IMR-90 (cell line): Measurements from ENCODE around the gene PDCD1. TPM values are rescaled to one million over a fixed set of nuclear protein-coding genes. Genes with fewer than 3 reads are reported as not detected.

Experiments
- ATAC-seq: fragments of 200-7000 bp; cut with Tn5 transposase; 2 replicates; pipeline ENCODE4 v1.9.1; 2020; ENCODE audit warnings: low read depth, mild to moderate bottlenecking, moderate library complexity
- BruUV-seq: library from RNA; stranded (reverse); fragments of 400-500 nt; replicated peaks from 2 replicates; lab custom pipeline; 2021; lab: Mats Ljungman, UMichigan
- CTCF ChIA-PET: fragments of 300-600 bp; formaldehyde crosslinking; extraction: SDS; loops from one replicate; lab custom pipeline; 2021; ENCODE audit warnings: antibody characterized with exemption; lab: Yijun Ruan, JAX
- POLR2A ChIA-PET: fragments of 300-600 bp; sonication (Branson Sonifier 250); formaldehyde crosslinking; loops from one replicate; lab custom pipeline; 2022; ENCODE audit warnings: antibody characterized with exemption; ENCODE audit not compliant: unreplicated experiment; lab: Charles Lee
- DNase-seq: peaks from one replicate; pipeline ENCODE4 v3.0.0; 2013
- H2AFZ ChIP-seq: replicated peaks from 2 replicates; pipeline ENCODE3; 2013; ENCODE audit warnings: low read length, mild to moderate bottlenecking; ENCODE audit not compliant: poor library complexity
- H2AK5ac ChIP-seq: 2 replicates; pipeline ENCODE4 v1.6.1; 2013; ENCODE audit warnings: low read depth, low read length, inconsistent platforms
- H2AK9ac ChIP-seq: replicated peaks from 2 replicates; pipeline ENCODE3; 2013; ENCODE audit warnings: mild to moderate bottlenecking, low read depth, low read length, moderate library complexity; ENCODE audit not compliant: poor library complexity
- H2BK120ac ChIP-seq: 2 replicates; pipeline ENCODE4 v1.6.1; 2013; ENCODE audit warnings: low read depth, low read length, inconsistent platforms
- H2BK15ac ChIP-seq: 3 replicates; pipeline ENCODE4 v1.6.1; 2013; ENCODE audit warnings: low read depth, low read length, inconsistent platforms
- H2BK20ac ChIP-seq: 2 replicates; pipeline ENCODE4 v1.6.1; 2013; ENCODE audit warnings: low read depth, mild to moderate bottlenecking, inconsistent platforms, low read length, moderate library complexity
- H2BK5ac ChIP-seq: 2 replicates; pipeline ENCODE4 v1.6.1; 2013; ENCODE audit warnings: mild to moderate bottlenecking, low read depth, low read length, inconsistent platforms; ENCODE audit not compliant: poor library complexity, severe bottlenecking
- H3K14ac ChIP-seq: replicated peaks from 2 replicates; pipeline ENCODE4 v1.6.1; 2013; ENCODE audit warnings: low read depth, low read length, inconsistent platforms
- H3K18ac ChIP-seq: 2 replicates; pipeline ENCODE4 v1.6.1; 2013; ENCODE audit warnings: low read depth, low read length, control low read depth
- H3K23ac ChIP-seq: 2 replicates; pipeline ENCODE4 v1.6.1; 2013; ENCODE audit warnings: low read depth, low read length, inconsistent platforms
- H3K27ac ChIP-seq: 2 replicates; pipeline ENCODE4 v1.5.1; 2013; ENCODE audit warnings: mild to moderate bottlenecking, control low read depth, low read length; ENCODE audit not compliant: insufficient read depth
- H3K27me3 ChIP-seq: 2 replicates; pipeline ENCODE4 v1.6.1; 2013; ENCODE audit warnings: low read length; ENCODE audit not compliant: control insufficient read depth, insufficient read depth
- H3K36me3 ChIP-seq: 2 replicates; pipeline ENCODE4 v1.6.1; 2013; ENCODE audit warnings: low read length, mixed read lengths; ENCODE audit not compliant: control insufficient read depth, insufficient read depth
- H3K4ac ChIP-seq: 2 replicates; pipeline ENCODE4 v1.6.1; 2013; ENCODE audit warnings: low read depth, low read length, inconsistent platforms
- H3K4me1 ChIP-seq: 2 replicates; pipeline ENCODE4 v1.6.1; 2013; ENCODE audit warnings: low read length, mixed read lengths; ENCODE audit not compliant: control insufficient read depth, insufficient read depth
- H3K4me2 ChIP-seq: 2 replicates; pipeline ENCODE4 v1.6.1; 2013; ENCODE audit warnings: low read depth, mild to moderate bottlenecking, control low read depth, low read length, moderate library complexity
- H3K4me3 ChIP-seq: 2 replicates; pipeline ENCODE4 v1.5.1; 2013; ENCODE audit warnings: low read depth, mild to moderate bottlenecking, control low read depth, low read length, moderate library complexity; ENCODE audit not compliant: insufficient read depth
- H3K56ac ChIP-seq: 2 replicates; pipeline ENCODE4 v1.6.1; 2013; ENCODE audit warnings: low read length, inconsistent platforms; ENCODE audit not compliant: insufficient read depth; ENCODE audit errors: extremely low read depth
- H3K79me1 ChIP-seq, 2 experiments: 2 replicates each; pipeline ENCODE4 v1.6.1; 2013; ENCODE audit warnings: low read length in 2 of 2, inconsistent platforms in 1 of 2, low read depth in 1 of 2
- H3K9ac ChIP-seq: 2 replicates; pipeline ENCODE4 v1.6.1; 2013; ENCODE audit warnings: low read depth, low read length, control low read depth
- H3K9me1 ChIP-seq: 2 replicates; pipeline ENCODE4 v1.6.1; 2013; ENCODE audit warnings: low read length, inconsistent platforms; ENCODE audit not compliant: insufficient read depth
- H3K9me3 ChIP-seq: 2 replicates; pipeline ENCODE4 v1.6.1; 2013; ENCODE audit warnings: low read length; ENCODE audit not compliant: control insufficient read depth, insufficient read depth
- H4K20me1 ChIP-seq: 2 replicates; pipeline ENCODE4 v1.6.1; 2013; ENCODE audit warnings: low read length, inconsistent platforms; ENCODE audit not compliant: insufficient read depth
- H4K5ac ChIP-seq: 2 replicates; pipeline ENCODE4 v1.6.1; 2013; ENCODE audit warnings: mild to moderate bottlenecking, low read depth, low read length, control low read depth
- H4K8ac ChIP-seq, 2 experiments: 2 replicates each; pipeline ENCODE4 v1.6.1; 2013; ENCODE audit warnings: low read depth in 2 of 2, low read length in 2 of 2, control low read depth in 1 of 2, inconsistent platforms in 1 of 2
- H4K91ac ChIP-seq: 2 replicates; pipeline ENCODE4 v1.6.1; 2013; ENCODE audit warnings: low read depth, low read length, inconsistent platforms; ENCODE audit not compliant: insufficient read depth
- BHLHE40 ChIP-seq: fragments of 150-350 bp; IDR thresholded peaks from 2 replicates; pipeline ENCODE4 v1.6.1; 2016; ENCODE audit warnings: mild to moderate bottlenecking, low read depth, low read length
- CEBPB ChIP-seq: IDR thresholded peaks from 2 replicates; pipeline ENCODE4 v1.6.1; 2012; ENCODE audit warnings: low read depth, low read length, improper control_type of control experiment
- CHD1 ChIP-seq: IDR thresholded peaks from 2 replicates; pipeline ENCODE4 v1.6.1; 2012; ENCODE audit warnings: low read depth, low read length, improper control_type of control experiment
- ELK1 ChIP-seq: fragments of 150-350 bp; IDR thresholded peaks from 2 replicates; pipeline ENCODE4 v1.6.1; 2016; ENCODE audit warnings: low read depth, mild to moderate bottlenecking, low read length, moderate library complexity, borderline replicate concordance
- FOS ChIP-seq: fragments of 150-350 bp; IDR thresholded peaks from 2 replicates; pipeline ENCODE4 v1.6.1; 2016; ENCODE audit warnings: low read depth, low read length
- MAFK ChIP-seq: IDR thresholded peaks from 2 replicates; pipeline ENCODE4 v1.6.1; 2012; ENCODE audit warnings: low read depth, low read length, improper control_type of control experiment
- MAZ ChIP-seq: IDR thresholded peaks from 2 replicates; pipeline ENCODE4 v1.6.1; 2012; ENCODE audit warnings: low read depth, mild to moderate bottlenecking, low read length, improper control_type of control experiment, moderate library complexity, borderline replicate concordance
- NFE2L2 ChIP-seq: fragments of 150-350 bp; IDR thresholded peaks from 2 replicates; pipeline ENCODE4 v1.6.1; 2016; ENCODE audit warnings: low read depth, mild to moderate bottlenecking, low read length
- POLR2A ChIP-seq: IDR thresholded peaks from 2 replicates; pipeline ENCODE4 v1.6.1; 2012; ENCODE audit warnings: mild to moderate bottlenecking, low read depth, low read length
- RAD21 ChIP-seq: IDR thresholded peaks from 2 replicates; pipeline ENCODE4 v1.6.1; 2012; ENCODE audit warnings: low read length, improper control_type of control experiment
- RCOR1 ChIP-seq: IDR thresholded peaks from 2 replicates; pipeline ENCODE4 v1.6.1; 2012; ENCODE audit warnings: mild to moderate bottlenecking, low read length, improper control_type of control experiment; ENCODE audit not compliant: insufficient replicate concordance
- SMC3 ChIP-seq: fragments of 150-350 bp; IDR thresholded peaks from 2 replicates; pipeline ENCODE4 v1.6.1; 2016; ENCODE audit warnings: low read depth, mild to moderate bottlenecking, antibody characterized with exemption, low read length, moderate library complexity
- USF2 ChIP-seq: fragments of 150-350 bp; IDR thresholded peaks from 2 replicates; pipeline ENCODE4 v1.6.1; 2017; ENCODE audit warnings: mild to moderate bottlenecking, antibody characterized with exemption, low read length, low read depth
- WGBS, 2 experiments: methylation state at CpG; one replicate each; pipeline versions ENCODE4 v1.1.5 to v1.1.7; 2013; ENCODE audit warnings: missing lambda C conversion rate in 2 of 2; ENCODE audit not compliant: insufficient read length in 1 of 2; ENCODE audit errors: extremely low coverage in 2 of 2; 5-methylcytosine and 5-hydroxymethylcytosine counted together
- dilution Hi-C: fragments of 300-500 bp; cut with HindIII; formaldehyde crosslinking; loops from one replicate; pipeline ENCODE4 v1.14.3; 2018; ENCODE audit warnings: low sequenced_read_pairs; ENCODE audit not compliant: unreplicated experiment
- in situ Hi-C: fragments of 300-500 bp; cut with MboI; formaldehyde crosslinking; loops from 3 replicates; pipeline ENCODE4 v1.14.3; 2019; ENCODE audit warnings: low sequenced_read_pairs, inconsistent platforms, mixed read lengths
- intact Hi-C: fragments of 100-400 bp; cut with micrococcal nuclease; formaldehyde crosslinking; loops from 2 replicates; pipeline ENCODE4 v1.10.0; 2022
- polyA plus RNA-seq, 3 experiments: library from polyadenylated mRNA; depleted of rRNA; stranded (reverse); fragments of >200 nt; gene quantifications; 2 replicates each; pipeline ENCODE4 v1.2.3, GENCODE V29; 2012; ENCODE audit warnings: low replicate concordance in 1 of 3
- total RNA-seq: library from RNA; depleted of rRNA; stranded (reverse); fragments of >200 nt; gene quantifications from 2 replicates; pipeline ENCODE4 v1.2.3, GENCODE V29; 2012

The PDCD1 gene
- total and polyA plus RNA-seq, 2 of the 4 experiments (the other 2 are of a cell fraction) = not detected

DNA sequence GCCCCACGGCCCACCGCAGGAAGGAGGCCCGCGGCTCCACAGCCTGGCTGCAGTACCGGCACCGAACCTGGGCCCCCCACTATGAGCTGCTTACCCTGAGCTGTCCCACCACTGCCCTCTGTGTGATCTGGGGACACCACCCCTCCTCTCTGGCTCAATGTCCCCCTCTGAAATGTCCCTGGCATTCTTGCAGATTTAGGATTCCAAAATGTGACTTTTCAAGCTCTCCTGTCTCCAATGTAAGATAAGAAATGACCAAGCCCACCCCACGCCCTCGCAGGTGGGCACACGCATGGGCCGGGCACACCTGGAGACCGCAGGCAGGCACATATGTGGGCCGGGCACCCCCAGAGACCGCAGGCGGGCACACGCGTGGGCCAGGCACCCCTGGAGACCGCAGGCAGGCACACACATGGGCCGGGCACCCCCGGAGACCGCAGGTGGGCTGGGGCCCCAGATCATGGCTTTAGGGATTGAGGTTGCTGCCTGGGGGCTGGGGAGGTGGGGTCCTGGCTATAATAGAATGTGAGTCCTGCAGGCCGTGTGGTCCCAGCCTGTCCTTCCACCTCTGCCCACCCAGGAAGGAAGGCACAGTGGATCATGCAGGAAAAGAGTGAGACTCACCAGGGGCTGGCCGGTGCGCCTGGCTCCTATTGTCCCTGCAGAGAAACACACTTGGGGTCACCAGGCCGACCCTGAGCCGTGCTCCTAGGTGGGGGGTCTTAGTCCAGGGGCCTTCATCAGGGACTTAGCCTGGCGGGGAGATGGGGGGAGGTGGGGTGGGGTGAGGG is 7.2 kb downstream of the PDCD1 start:
- no peak overlapping the region for H3K4me2 ChIP-seq
- no peaks in the 10 kb centered on the region for H3K9me1 ChIP-seq
- H2BK120ac ChIP-seq = no peak overlapping the region
- H3K27me3 ChIP-seq = peaks cover 5% of the 10 kb centered on the region; the same call in 1 of the 2 replicates
- no peak overlapping the region for H2AK9ac ChIP-seq
- H4K91ac ChIP-seq = no peak overlapping the region
- TF ChIP-seq FOS (no peak), BHLHE40 (no peak), MAFK (no peak), POLR2A (no peak), USF2 (no peak), CEBPB (no peak), MAZ (no peak), NFE2L2 (no peak), RAD21 (no peak), ELK1 (no peak), RCOR1 (no peak), SMC3 (no peak), CHD1 (no peak)
- DNase-seq (no peak), ATAC-seq (no peak)
- H4K5ac ChIP-seq = no peak overlapping the region
- H3K56ac ChIP-seq = no peak overlapping the region
- H3K9ac ChIP-seq = no peak overlapping the region
- no peak overlapping the region for H3K4ac ChIP-seq
- BruUV-seq = no TSS peak
- H3K4me3 ChIP-seq = no peak overlapping the region
- H3K4me1 ChIP-seq = peaks cover 3% of the 10 kb centered on the region
- H3K14ac ChIP-seq = no peak overlapping the region
- no peak overlapping the region for H4K8ac ChIP-seq
- no peaks in the 10 kb centered on the region for H3K9me3 ChIP-seq
- H2BK15ac ChIP-seq = no peak overlapping the region
- H2AFZ ChIP-seq = no peak overlapping the region
- no peaks in the 10 kb centered on the region for H3K36me3 ChIP-seq
- no peak overlapping the region for H2AK5ac ChIP-seq
- dilution Hi-C loops (no loop called here), in situ Hi-C loops (no loop called here), intact Hi-C loops (no loop called here)
- H2BK20ac ChIP-seq = no peak overlapping the region
- H4K20me1 ChIP-seq = no peaks in the 10 kb centered on the region
- ChIA-PET POLR2A (no interaction called here), CTCF (no interaction called here)
- H3K27ac ChIP-seq = no peak overlapping the region
- H3K79me1 ChIP-seq = no peaks in the 10 kb centered on the region
- 86% methylated on average over 5 of the region's 26 CpGs; no CpG with 5 or more reads in 1 of the 2 experiments for WGBS, 2 experiments
- H3K18ac ChIP-seq = no peak overlapping the region
- no peak overlapping the region for H2BK5ac ChIP-seq
- no peak overlapping the region for H3K23ac ChIP-seq
